Adrenal gland (tissue), 12 donors: ENCODE data around the gene ANKRD1. TPM values are rescaled to one million over a fixed set of nuclear protein-coding genes. Genes with fewer than 3 reads are reported as not detected.

ENCODE experiments used
- DNase-seq, 7 donors: peaks; one replicate each; pipeline ENCODE4 v3.0.0-alpha.2; 2019 to 2020
- H3K27ac ChIP-seq, 5 donors: fragments of 200-600 bp; sonication (generic) in 4 of 5; 1 replicate in 3 of 5; 2 replicates in 2 of 5; pipeline versions ENCODE4 v1.5.1 to v1.8.0; 2016 to 2020; ENCODE audit warnings: mild to moderate bottlenecking in 1 of 5
- H3K27me3 ChIP-seq: fragments of 200-600 bp; 2 replicates; pipeline ENCODE4 v1.8.0; 2021
- H3K36me3 ChIP-seq, 2 donors: fragments of 200-600 bp; replicated peaks in 1 of 2; 1 replicate in 1 of 2; 2 replicates in 1 of 2; pipeline versions ENCODE4 v1.5.1 to v1.8.0; 2018 to 2022
- H3K4me1 ChIP-seq, 2 donors: fragments of 200-600 bp; replicated peaks in 1 of 2; 1 replicate in 1 of 2; 2 replicates in 1 of 2; pipeline versions ENCODE4 v1.5.1 to v1.8.0; 2018 to 2021
- H3K4me3 ChIP-seq, 4 donors: fragments of 200-600 bp; sonication (generic) in 3 of 4; one replicate each; pipeline ENCODE4 v1.5.1; 2016 to 2018
- H3K9me3 ChIP-seq, 3 donors: fragments of 200-600 bp; sonication (generic) in 1 of 3; replicated peaks in 1 of 3; 1 replicate in 2 of 3; 2 replicates in 1 of 3; pipeline versions ENCODE4 v1.5.1 to v1.8.0; 2016 to 2021
- CTCF ChIP-seq, 6 experiments: fragments of 450-650 bp in 4 of 6; fragments of 200-600 bp in 2 of 6; sonication (generic) in 1 of 6; IDR thresholded peaks; 1 replicate in 5 of 6; 2 replicates in 1 of 6; pipeline versions ENCODE4 v1.5.1 to v1.8.0; 2016 to 2021; ENCODE audit warnings: antibody characterized with exemption in 6 of 6, mild to moderate bottlenecking in 2 of 6, moderate library complexity in 1 of 6
- POLR2A ChIP-seq, 2 donors: fragments of 450-650 bp; IDR thresholded peaks; one replicate each; pipeline ENCODE4 v1.6.1; 2017; ENCODE audit warnings: antibody characterized with exemption in 2 of 2, mild to moderate bottlenecking in 2 of 2, moderate library complexity in 1 of 2
- WGBS, 4 donors: extraction: QIAGEN DNeasy Blood & Tissue Kit in 2 of 4; methylation state at CpG; one replicate each; pipeline versions ENCODE4 v1.1.5 to v1.1.7; 2013 to 2017; 5-methylcytosine and 5-hydroxymethylcytosine counted together
- intact Hi-C, 2 donors: fragments of 100-400 bp; cut with DNase I; formaldehyde crosslinking; loops; one replicate each; pipeline versions ENCODE4 v1.14.1 to v1.15.0; 2022 to 2023
- polyA plus RNA-seq, 3 donors: library from polyadenylated mRNA; stranded (reverse); fragments of 200-250 nt in 2 of 3; fragments of 350-450 nt in 1 of 3; fragmentation: Illumina TruSeq in 1 of 3; extraction: RNeasy Lipid Tissue Mini Kit (QIAGEN cat#74804) in 1 of 3; gene quantifications; one replicate each; pipeline ENCODE4 v1.2.3, GENCODE V29; 2013 to 2014
- total RNA-seq, 9 donors: library from RNA; depleted of rRNA in 4 of 9; stranded (reverse); fragments of >200 nt in 4 of 9; fragments of 120-200 nt in 1 of 9; fragmentation: NEBNext Ultra II Directional in 1 of 9; extraction: Animal tissue kit (Norgen Biotek cat#: 25700) in 1 of 9; gene quantifications; one replicate each; pipeline versions ENCODE4 v1.1.0 to v1.2.4, GENCODE V29; 2013 to 2023
- donor health status: healthy with polysubstance abuse.
- donor health status: Bipolar disorder and iron deficiency.
- donor health status: DM: yes; HTN: yes; CAD: no.
- donor health status: DM: no; HTN: no; CAD: no.
- donor health status: DM: no; HTN: no; CAD: no.
- donor health status: DM: yes; HTN: yes; CAD: no.

ANKRD1 gene
- total and polyA plus RNA-seq, 12 donors = 0.15 to 2.3 (median 0.28) TPM; not detected in 3

- no peak overlapping the region for H3K4me3 ChIP-seq
- 89 to 95% (median 91%) methylated on average over 5 to 6 of the region's 6 CpGs for WGBS, 4 donors
- H3K9me3 ChIP-seq = no peaks in the 10 kb centered on the region
- DNase-seq = no peak
- no peak overlapping the region for H3K27ac ChIP-seq
- no peaks in the 10 kb centered on the region for H3K36me3 ChIP-seq
- H3K27me3 ChIP-seq = no peaks in the 10 kb centered on the region
- H3K4me1 ChIP-seq = no peaks in the 10 kb centered on the region
- no peak for TF ChIP-seq CTCF (IDR thresholded peaks at IDR 0.05)
- TF ChIP-seq POLR2A (IDR thresholded peaks at IDR 0.05) = no peak
- intact Hi-C loops = no loop called here
Observed at GRCh38 chr10:90939648-90940047, 18.8 kb upstream of the ANKRD1 start.

GRCh38 chr10:90939116-90939515 is 18.2 kb upstream of the ANKRD1 start:
- DNase-seq = no peak
- no peaks in the 10 kb centered on the region for H3K9me3 ChIP-seq
- no peaks in the 10 kb centered on the region for H3K36me3 ChIP-seq
- no peak for TF ChIP-seq POLR2A (IDR thresholded peaks at IDR 0.05)
- no peak for TF ChIP-seq CTCF (IDR thresholded peaks at IDR 0.05)
- H3K4me3 ChIP-seq = no peak overlapping the region
- intact Hi-C loops = no loop called here
- no peaks in the 10 kb centered on the region for H3K27me3 ChIP-seq
- WGBS, 4 donors = 80 to 88% (median 86%) methylated on average over 1 of the region's 1 CpG
- H3K27ac ChIP-seq = no peak overlapping the region
- H3K4me1 ChIP-seq = no peaks in the 10 kb centered on the region

GRCh38 chr10:90937645-90938258 is 16.9 kb upstream of the ANKRD1 start:
- H3K27ac ChIP-seq = no peak overlapping the region
- no peaks in the 10 kb centered on the region for H3K36me3 ChIP-seq
- DNase-seq = no peak
- H3K4me3 ChIP-seq = no peak overlapping the region
- no peaks in the 10 kb centered on the region for H3K27me3 ChIP-seq
- no peaks in the 10 kb centered on the region for H3K4me1 ChIP-seq
- 79 to 91% (median 85%) methylated on average over 8 of the region's 8 CpGs for WGBS, 4 donors
- intact Hi-C loops = no loop called here
- TF ChIP-seq CTCF (IDR thresholded peaks at IDR 0.05) = no peak
- TF ChIP-seq POLR2A (IDR thresholded peaks at IDR 0.05) = no peak
- no peaks in the 10 kb centered on the region for H3K9me3 ChIP-seq

- TF ChIP-seq POLR2A (IDR thresholded peaks at IDR 0.05) (no peak), CTCF (IDR thresholded peaks at IDR 0.05) (no peak)
- whole genome bisulfite sequencing, 4 donors = 68 to 80% (median 76%) methylated on average over 2 of the region's 2 CpGs
- intact Hi-C loops = no loop called here
- Histone ChIP-seq H3K27ac (no peak overlapping the region), H3K27me3 (no peaks in the 10 kb centered on the region), H3K9me3 (no peaks in the 10 kb centered on the region), H3K36me3 (no peaks in the 10 kb centered on the region), H3K4me1 (no peaks in the 10 kb centered on the region), H3K4me3 (no peak overlapping the region)
- DNase-seq = no peak
Observed at GRCh38 chr10:90936276-90936659, 15.4 kb upstream of the ANKRD1 start.
